ENCODE measurements around the gene CITED1. TPM values are rescaled to one million over a fixed set of nuclear protein-coding genes. Genes with fewer than 3 reads are reported as not detected.

CITED1 gene
- total RNA-seq, 1 experiment from 2014 or later, result 1.1 TPM

- Histone ChIP-seq H4K8ac (replicated peaks; ENCODE audit: insufficient read length, low read depth, low read length) (no peak overlapping the region), H3K23ac (ENCODE audit: insufficient read length, low read depth, low read length) (no peak overlapping the region), H3K56ac (ENCODE audit: insufficient read length, low read depth, low read length) (no peak overlapping the region), H4K5ac (ENCODE audit: insufficient read length, low read depth, low read length) (no peak overlapping the region), H2BK15ac (ENCODE audit: low read depth, low read length) (no peak overlapping the region; the same call in 1 of the 2 replicates), H2AK5ac (ENCODE audit: insufficient read length, low read length) (no peak overlapping the region), H2BK120ac (ENCODE audit: low read depth, low read length, poor library complexity, severe bottlenecking) (no peak overlapping the region), H3K27me3 (ENCODE audit: insufficient read depth, low read length) (peaks cover 57% of the 10 kb centered on the region), H3K14ac (ENCODE audit: insufficient read depth, low read length) (no peak overlapping the region), H3K23me2 (ENCODE audit: insufficient read length, low read depth, low read length, poor library complexity, severe bottlenecking) (peaks cover 27% of the 10 kb centered on the region), H2AFZ (ENCODE audit: low read length) (no peak overlapping the region), H2BK5ac (ENCODE audit: insufficient read length, low read length) (no peak overlapping the region), H3K79me1 (ENCODE audit: insufficient read depth, low read depth, low read length, poor library complexity, severe bottlenecking) (no peaks in the 10 kb centered on the region), H4K91ac (ENCODE audit: insufficient read length, low read depth, low read length) (no peak overlapping the region), H4K20me1 (ENCODE audit: control insufficient read depth, insufficient read depth, insufficient read length) (no peaks in the 10 kb centered on the region), H3K9me3 (ENCODE audit: control insufficient read depth, low read depth, low read length) (no peaks in the 10 kb centered on the region), H3K79me2 (ENCODE audit: insufficient read depth, low read length) (no peaks in the 10 kb centered on the region), H2BK12ac (ENCODE audit: insufficient read length, low read depth, low read length) (no peak overlapping the region), H3K9ac (ENCODE audit: extremely low read depth, insufficient read length, low read length) (no peak overlapping the region), H3K4ac (ENCODE audit: low read depth, low read length) (no peak overlapping the region), H3K18ac (ENCODE audit: insufficient read length, low read depth, low read length) (no peak overlapping the region), H3K4me1 (ENCODE audit: insufficient read depth, low read length) (no peaks in the 10 kb centered on the region; the same call in 1 of the 2 replicates), H3T11ph (ENCODE audit: low read length) (no peak overlapping the region), H3K4me2 (ENCODE audit: insufficient read depth, insufficient read length, low read length) (peak overlapping the region; percentile 70), H2BK20ac (ENCODE audit: low read depth, low read length, poor library complexity, severe bottlenecking) (no peak overlapping the region), H3K27ac (ENCODE audit: insufficient read length, low read depth, low read length) (no peak overlapping the region)
- Mint-ChIP-seq H3K9me3 (peaks cover 50 to 67% of the 10 kb centered on the region in 2 experiments), H3K27ac (no peak overlapping the region), H3K4me1 (peaks cover 14 to 19% of the 10 kb centered on the region in 2 experiments), H3K36me3 (ENCODE audit: insufficient read depth in 1 of 3, low read depth in 3 of 3) (peaks cover 0 to 7% (median 7%) of the 10 kb centered on the region in 3 experiments; a peak in 5 of 7 replicates), H3K27me3 (ENCODE audit: low read depth) (peaks cover 79% of the 10 kb centered on the region), H3K4me3 (peak overlapping the region; percentile 67 to 88)
- WGBS (ENCODE audit: extremely low coverage, insufficient read length, low lambda C conversion rate), result no CpG with 5 or more reads among the region's 56 CpGs
- TF ChIP-seq, protein P1, sequence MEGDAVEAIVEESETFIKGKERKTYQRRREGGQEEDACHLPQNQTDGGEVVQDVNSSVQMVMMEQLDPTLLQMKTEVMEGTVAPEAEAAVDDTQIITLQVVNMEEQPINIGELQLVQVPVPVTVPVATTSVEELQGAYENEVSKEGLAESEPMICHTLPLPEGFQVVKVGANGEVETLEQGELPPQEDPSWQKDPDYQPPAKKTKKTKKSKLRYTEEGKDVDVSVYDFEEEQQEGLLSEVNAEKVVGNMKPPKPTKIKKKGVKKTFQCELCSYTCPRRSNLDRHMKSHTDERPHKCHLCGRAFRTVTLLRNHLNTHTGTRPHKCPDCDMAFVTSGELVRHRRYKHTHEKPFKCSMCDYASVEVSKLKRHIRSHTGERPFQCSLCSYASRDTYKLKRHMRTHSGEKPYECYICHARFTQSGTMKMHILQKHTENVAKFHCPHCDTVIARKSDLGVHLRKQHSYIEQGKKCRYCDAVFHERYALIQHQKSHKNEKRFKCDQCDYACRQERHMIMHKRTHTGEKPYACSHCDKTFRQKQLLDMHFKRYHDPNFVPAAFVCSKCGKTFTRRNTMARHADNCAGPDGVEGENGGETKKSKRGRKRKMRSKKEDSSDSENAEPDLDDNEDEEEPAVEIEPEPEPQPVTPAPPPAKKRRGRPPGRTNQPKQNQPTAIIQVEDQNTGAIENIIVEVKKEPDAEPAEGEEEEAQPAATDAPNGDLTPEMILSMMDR (conservative IDR thresholded peaks at IDR 0.05), result no peak
- DNase-seq, result peak; percentile 60
Measured at GRCh38 chrX:72306851-72307645, 1.3 kb upstream of the CITED1 start.
